Right ventricle myocardium superior (tissue), 1 donor: Measurements from ENCODE around the gene TPM1. TPM values are rescaled to one million over a fixed set of nuclear protein-coding genes. Genes with fewer than 3 reads are reported as not detected.

Experiments
- ATAC-seq: fragments of 200-7000 bp; cut with Tn5 transposase; one replicate; pipeline ENCODE4 v1.9.1; 2020; ENCODE audit warnings: mild to moderate bottlenecking; ENCODE audit not compliant: poor library complexity
- DNase-seq: peaks from one replicate; pipeline ENCODE4 v3.0.0-alpha.2; 2020
- intact Hi-C: fragments of 100-400 bp; cut with DNase I; formaldehyde crosslinking; loops from one replicate; pipeline ENCODE4 v1.11.2; 2022
- total RNA-seq: library from RNA; stranded (reverse); fragmentation: NEBNext Ultra II Directional; extraction: Animal tissue kit (Norgen Biotek cat#: 25700); gene quantifications from one replicate; pipeline ENCODE4 v1.2.1, GENCODE V29; 2021
- donor health status: DM: no; HTN: yes; CAD: no; lungs with severe emphysema.

Gene TPM1
- total RNA-seq, 1 donor from 2014 or later, result 12,703 TPM

GRCh38 chr15:63037976-63038720 lies 4.4 kb upstream of the TPM1 start:
- DNase-seq (no peak), ATAC-seq (no peak)
- intact Hi-C loops, result no loop called here

GRCh38 chr15:63038926-63039673 lies 3.4 kb upstream of the TPM1 start:
- DNase-seq (no peak), ATAC-seq (no peak)
- intact Hi-C loops, result no loop called here

- ATAC-seq (no peak), DNase-seq (no peak)
- intact Hi-C loops, result loop anchor here (5.0 kb wide), 3 partner anchors 83 to 258 kb away; no protein-coding TSS in a partner anchor
Observed at GRCh38 chr15:63039811-63040210, 2.7 kb upstream of the TPM1 start.

- ATAC-seq (no peak), DNase-seq (no peak)
- intact Hi-C loops, result loop anchor here (5.0 kb wide), 3 partner anchors 83 to 258 kb away; no protein-coding TSS in a partner anchor
Observed at GRCh38 chr15:63040509-63040908, 2.0 kb upstream of the TPM1 start.

GRCh38 chr15:63040954-63041353 lies 1.6 kb upstream of the TPM1 start:
- DNase-seq (no peak), ATAC-seq (peak; percentile 20)
- intact Hi-C loops, result loop anchor here (5.0 kb wide), 3 partner anchors 84 to 259 kb away; no protein-coding TSS in a partner anchor

GRCh38 chr15:63041402-63041973 lies 1.1 kb upstream of the TPM1 start:
- intact Hi-C loops, result loop anchor here (5.0 kb wide), 3 partner anchors 84 to 259 kb away; no protein-coding TSS in a partner anchor
- DNase-seq (no peak), ATAC-seq (peak; percentile 5)

GRCh38 chr15:63042877-63043334 lies 359 bp downstream of the TPM1 start:
- DNase-seq (no peak), ATAC-seq (peak; percentile 0)
- intact Hi-C loops, result loop anchor here (5.0 kb wide), 3 partner anchors 86 to 261 kb away; no protein-coding TSS in a partner anchor

GRCh38 chr15:63043335-63044076 lies 959 bp downstream of the TPM1 start:
- intact Hi-C loops, result loop anchor here (2.0 to 5.0 kb wide), 4 partner anchors 86 to 261 kb away; no protein-coding TSS in a partner anchor
- ATAC-seq (no peak), DNase-seq (peak; percentile 69)

- DNase-seq (no peak), ATAC-seq (no peak)
- intact Hi-C loops, result loop anchor here (2.0 to 5.0 kb wide), 4 partner anchors 87 to 262 kb away; no protein-coding TSS in a partner anchor
Observed at GRCh38 chr15:63044077-63044644, 1.6 kb downstream of the TPM1 start.

- ATAC-seq (peak; percentile 2), DNase-seq (no peak)
- intact Hi-C loops, result loop anchor here (2.0 to 5.0 kb wide), 4 partner anchors 88 to 263 kb away; no protein-coding TSS in a partner anchor
Observed at GRCh38 chr15:63044645-63045464, 2.3 kb downstream of the TPM1 start.

GRCh38 chr15:63045465-63045840 lies 2.9 kb downstream of the TPM1 start:
- no peak for DNase-seq
- no peak for ATAC-seq
- intact Hi-C loops, result loop anchor here (2.0 kb wide), 1 partner anchor 197 kb away; no protein-coding TSS in a partner anchor

- ATAC-seq, result no peak
- no peak for DNase-seq
- intact Hi-C loops, result loop anchor here (2.0 kb wide), 1 partner anchor 197 kb away; no protein-coding TSS in a partner anchor
Observed at GRCh38 chr15:63045879-63046278, 3.3 kb downstream of the TPM1 start.

- DNase-seq (no peak), ATAC-seq (no peak)
Observed at GRCh38 chr15:63046917-63047760, 4.6 kb downstream of the TPM1 start.

GRCh38 chr15:63047792-63048114 lies 5.2 kb downstream of the TPM1 start:
- intact Hi-C loops, result loop anchor here (2.0 kb wide), 1 partner anchor 45 kb away; no protein-coding TSS in a partner anchor
- DNase-seq (no peak), ATAC-seq (no peak)

More at GRCh38 chr15:63046917-63047760, 4.6 kb downstream of the TPM1 start:
- intact Hi-C loops, result no loop called here

GRCh38 chr15:63048115-63048775 lies 5.7 kb downstream of the TPM1 start:
- peak; percentile 95 for DNase-seq
- peak; percentile 75 for ATAC-seq
- intact Hi-C loops, result loop anchor here (2.0 kb wide), 1 partner anchor 45 kb away; no protein-coding TSS in a partner anchor
